Neural crest cell (in vitro differentiated cells): ENCODE results near the gene PRSS12. TPM values are rescaled to one million over a fixed set of nuclear protein-coding genes. Genes with fewer than 3 reads are reported as not detected.

Experiments used
- DNase-seq: peaks from one replicate; pipeline ENCODE4 v3.0.0; 2021; ENCODE audit warnings: low read depth, mixed read lengths, low spot score
- H3K27ac Mint-ChIP-seq: one replicate; pipeline ENCODE4 v1.8.0; 2021; ENCODE audit warnings: mild to moderate bottlenecking, mixed read lengths; ENCODE audit not compliant: unreplicated experiment
- H3K27me3 Mint-ChIP-seq: 2 replicates; pipeline ENCODE4 v1.8.0; 2021; ENCODE audit warnings: low read depth, mild to moderate bottlenecking, mixed read lengths
- H3K36me3 Mint-ChIP-seq: 2 replicates; pipeline ENCODE4 v1.8.0; 2021; ENCODE audit warnings: low read depth, mild to moderate bottlenecking, mixed read lengths
- H3K4me1 Mint-ChIP-seq: 2 replicates; pipeline ENCODE4 v1.8.0; 2021; ENCODE audit warnings: mixed read lengths
- H3K4me3 Mint-ChIP-seq: one replicate; pipeline ENCODE4 v1.8.0; 2021; ENCODE audit warnings: mild to moderate bottlenecking, mixed read lengths
- H3K9me3 Mint-ChIP-seq: 2 replicates; pipeline ENCODE4 v1.8.0; 2021; ENCODE audit warnings: mixed read lengths
- CTCF ChIP-seq: fragments of 200-600 bp; sonication (generic); conservative IDR thresholded peaks from 2 replicates; pipeline ENCODE4 v1.5.0; 2021; ENCODE audit warnings: antibody characterized with exemption, mild to moderate bottlenecking
- total RNA-seq: library from RNA; stranded (reverse); gene quantifications from 2 replicates; pipeline ENCODE4 v1.2.1, GENCODE V29; 2021

The PRSS12 gene
- total RNA-seq, 1 donor from 2014 or later: 1.7 TPM

- H3K27ac Mint-ChIP-seq: no peak overlapping the region
- H3K9me3 Mint-ChIP-seq: peaks cover 3% of the 10 kb centered on the region
- no peak overlapping the region for H3K4me3 Mint-ChIP-seq
- H3K27me3 Mint-ChIP-seq: peaks cover 1% of the 10 kb centered on the region
- H3K36me3 Mint-ChIP-seq: no peaks in the 10 kb centered on the region
- TF ChIP-seq CTCF: no peak
- H3K4me1 Mint-ChIP-seq: no peaks in the 10 kb centered on the region
- no peak for DNase-seq
Measured at GRCh38 chr4:118265312-118266144, 87.3 kb downstream of the PRSS12 start.

- no peaks in the 10 kb centered on the region for H3K4me1 Mint-ChIP-seq
- H3K36me3 Mint-ChIP-seq: no peaks in the 10 kb centered on the region
- peaks cover 3% of the 10 kb centered on the region for H3K9me3 Mint-ChIP-seq
- no peaks in the 10 kb centered on the region for H3K27me3 Mint-ChIP-seq
- TF ChIP-seq CTCF: no peak
- no peak overlapping the region for H3K27ac Mint-ChIP-seq
- H3K4me3 Mint-ChIP-seq: no peak overlapping the region
- no peak for DNase-seq
Measured at GRCh38 chr4:118264096-118264495, 88.7 kb downstream of the PRSS12 start.

GRCh38 chr4:118260309-118260708, 92.5 kb downstream of the PRSS12 start:
- H3K27me3 Mint-ChIP-seq: no peaks in the 10 kb centered on the region
- no peaks in the 10 kb centered on the region for H3K36me3 Mint-ChIP-seq
- peaks cover 3% of the 10 kb centered on the region for H3K9me3 Mint-ChIP-seq
- TF ChIP-seq CTCF: no peak
- H3K4me1 Mint-ChIP-seq: no peaks in the 10 kb centered on the region
- H3K27ac Mint-ChIP-seq: no peak overlapping the region
- DNase-seq: no peak
- H3K4me3 Mint-ChIP-seq: no peak overlapping the region

- Mint-ChIP-seq H3K9me3 (no peaks in the 10 kb centered on the region), H3K27ac (no peak overlapping the region), H3K4me3 (no peak overlapping the region), H3K36me3 (no peaks in the 10 kb centered on the region), H3K27me3 (no peaks in the 10 kb centered on the region), H3K4me1 (no peaks in the 10 kb centered on the region)
- TF ChIP-seq CTCF: no peak
- no peak for DNase-seq
Measured at GRCh38 chr4:118259111-118259510, 93.7 kb downstream of the PRSS12 start.

GRCh38 chr4:118254368-118254767, 98.4 kb downstream of the PRSS12 start:
- Mint-ChIP-seq H3K36me3 (no peaks in the 10 kb centered on the region), H3K9me3 (peaks cover 4% of the 10 kb centered on the region), H3K27ac (no peak overlapping the region), H3K4me1 (no peaks in the 10 kb centered on the region), H3K27me3 (no peaks in the 10 kb centered on the region), H3K4me3 (no peak overlapping the region)
- no peak for DNase-seq
- no peak for TF ChIP-seq CTCF
